Rectal smooth muscle tissue (tissue), 1 donor: ENCODE results near the gene FBXL17.

Source experiments
- H3K27ac ChIP-seq: one replicate; pipeline ENCODE4 v1.7.0; 2013; ENCODE audit warnings: low read depth, low read length, inconsistent platforms
- H3K27me3 ChIP-seq: one replicate; pipeline ENCODE4 v1.7.0; 2013; ENCODE audit warnings: low read length; ENCODE audit not compliant: control insufficient read depth, insufficient read depth
- H3K36me3 ChIP-seq: one replicate; pipeline ENCODE4 v1.7.0; 2013; ENCODE audit warnings: low read length; ENCODE audit not compliant: control insufficient read depth, insufficient read depth
- H3K4me1 ChIP-seq: one replicate; pipeline ENCODE4 v1.7.0; 2013; ENCODE audit warnings: low read length; ENCODE audit not compliant: control insufficient read depth, insufficient read depth
- H3K4me3 ChIP-seq: one replicate; pipeline ENCODE4 v1.7.0; 2013; ENCODE audit warnings: low read length
- H3K9ac ChIP-seq: one replicate; pipeline ENCODE4 v1.7.0; 2013; ENCODE audit warnings: low read length

Gene FBXL17

DNA sequence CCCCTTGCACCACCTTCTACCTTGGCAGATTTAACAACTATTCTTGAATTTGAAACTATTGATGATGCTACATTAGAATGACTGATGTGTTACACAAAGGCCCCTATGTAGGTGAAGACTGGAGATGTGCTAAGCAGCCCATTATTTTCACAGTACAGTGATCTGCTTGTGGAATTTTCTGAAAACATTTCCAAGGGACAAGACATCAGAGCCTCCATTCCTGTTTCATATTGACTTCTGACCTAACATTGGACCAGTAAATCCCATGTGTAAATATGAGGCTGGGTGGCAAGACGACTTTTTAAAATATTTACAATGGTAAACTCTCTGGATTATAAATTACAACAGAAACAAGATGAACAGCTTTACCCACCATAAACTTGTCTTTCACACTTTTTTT is 445.4 kb downstream of the FBXL17 start:
- H3K27ac ChIP-seq, result no peak overlapping the region
- H3K4me1 ChIP-seq, result no peaks in the 10 kb centered on the region
- no peaks in the 10 kb centered on the region for H3K36me3 ChIP-seq
- no peaks in the 10 kb centered on the region for H3K27me3 ChIP-seq
- H3K9ac ChIP-seq, result no peak overlapping the region
- no peak overlapping the region for H3K4me3 ChIP-seq

DNA sequence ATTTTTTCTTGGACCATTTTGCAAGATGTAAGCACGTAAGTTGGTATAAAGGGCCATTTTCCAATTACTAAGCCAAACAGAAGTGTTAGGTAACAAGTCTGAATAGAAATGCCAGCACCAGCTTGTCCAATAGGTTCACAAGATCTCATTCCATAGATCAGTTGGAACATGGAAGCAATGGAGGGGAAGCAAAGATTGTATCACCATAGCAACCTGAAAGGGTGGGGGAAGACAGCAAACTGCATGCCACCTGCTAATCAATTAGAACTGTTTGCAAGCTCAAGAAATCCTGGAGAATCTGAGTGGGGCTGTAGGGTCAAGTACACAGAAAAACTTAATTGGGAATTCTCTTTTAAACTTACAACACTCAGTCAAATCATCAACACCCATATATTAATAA is 446.3 kb downstream of the FBXL17 start:
- Histone ChIP-seq H3K4me1 (no peaks in the 10 kb centered on the region), H3K9ac (no peak overlapping the region), H3K36me3 (no peaks in the 10 kb centered on the region), H3K27ac (no peak overlapping the region), H3K4me3 (no peak overlapping the region), H3K27me3 (no peaks in the 10 kb centered on the region)

DNA sequence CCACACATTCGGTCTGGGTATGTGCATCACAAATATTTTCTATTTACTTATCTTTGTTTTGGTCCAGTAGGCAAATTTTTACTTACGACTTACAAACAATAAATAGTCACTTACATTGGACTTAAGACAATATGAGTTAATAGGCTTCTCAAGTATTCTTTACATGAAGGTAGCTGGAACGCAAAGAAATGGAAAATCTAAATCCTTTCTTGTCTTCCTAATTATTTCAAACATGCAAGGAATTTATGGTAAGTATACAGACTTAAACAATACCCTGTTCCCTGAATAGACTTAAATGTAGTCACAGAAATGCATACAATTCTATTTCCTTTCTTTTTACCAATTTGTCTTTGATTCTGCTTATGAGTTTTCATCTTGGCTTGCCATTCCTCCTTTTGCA is 448.6 kb downstream of the FBXL17 start:
- H3K4me3 ChIP-seq, result no peak overlapping the region
- no peaks in the 10 kb centered on the region for H3K27me3 ChIP-seq
- no peaks in the 10 kb centered on the region for H3K36me3 ChIP-seq
- H3K27ac ChIP-seq, result no peak overlapping the region
- no peak overlapping the region for H3K9ac ChIP-seq
- no peaks in the 10 kb centered on the region for H3K4me1 ChIP-seq

DNA sequence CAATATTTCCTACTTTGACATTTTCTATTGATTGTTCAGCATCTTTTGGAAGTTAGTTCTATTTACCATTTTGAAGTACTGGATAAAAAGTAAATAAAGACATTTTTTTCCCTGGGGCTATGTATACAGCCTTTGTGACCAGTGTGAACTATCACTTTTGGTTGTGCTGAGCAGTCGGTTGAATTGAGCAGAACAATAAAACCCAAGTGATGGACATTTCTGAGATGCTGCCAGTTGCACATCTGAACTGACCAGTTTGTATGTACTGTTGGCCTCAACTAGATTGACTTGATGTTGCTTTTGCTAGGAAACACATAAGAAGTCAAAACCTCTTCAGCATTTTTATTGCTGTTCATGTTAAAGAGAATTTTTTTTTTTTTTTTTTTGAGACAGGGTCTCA is 451.0 kb downstream of the FBXL17 start:
- Histone ChIP-seq H3K27ac (no peak overlapping the region), H3K9ac (no peak overlapping the region), H3K36me3 (no peaks in the 10 kb centered on the region), H3K4me1 (no peaks in the 10 kb centered on the region), H3K27me3 (no peaks in the 10 kb centered on the region), H3K4me3 (no peak overlapping the region)

DNA sequence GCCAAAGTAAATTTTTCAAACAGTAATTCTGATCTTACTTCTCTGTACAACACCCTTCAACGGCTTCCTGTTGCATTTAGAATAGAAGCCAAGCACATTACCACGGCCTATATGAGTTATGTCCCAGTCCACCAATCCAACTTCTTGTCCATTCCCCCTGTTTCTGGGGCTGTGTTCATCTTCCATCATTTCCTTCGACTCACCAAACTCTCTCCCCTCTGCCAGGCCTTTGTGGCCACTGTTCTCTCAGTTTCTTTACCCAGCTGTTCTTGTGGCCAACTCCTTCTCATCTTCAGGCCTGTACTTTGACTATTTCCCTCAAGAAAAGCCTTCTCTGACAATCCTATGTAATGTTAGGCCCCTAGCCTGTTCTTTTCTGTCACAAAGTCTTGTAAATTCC is 451.8 kb downstream of the FBXL17 start:
- H3K9ac ChIP-seq, result no peak overlapping the region
- H3K4me3 ChIP-seq, result no peak overlapping the region
- no peaks in the 10 kb centered on the region for H3K27me3 ChIP-seq
- H3K27ac ChIP-seq, result no peak overlapping the region
- no peaks in the 10 kb centered on the region for H3K36me3 ChIP-seq
- H3K4me1 ChIP-seq, result no peaks in the 10 kb centered on the region

DNA sequence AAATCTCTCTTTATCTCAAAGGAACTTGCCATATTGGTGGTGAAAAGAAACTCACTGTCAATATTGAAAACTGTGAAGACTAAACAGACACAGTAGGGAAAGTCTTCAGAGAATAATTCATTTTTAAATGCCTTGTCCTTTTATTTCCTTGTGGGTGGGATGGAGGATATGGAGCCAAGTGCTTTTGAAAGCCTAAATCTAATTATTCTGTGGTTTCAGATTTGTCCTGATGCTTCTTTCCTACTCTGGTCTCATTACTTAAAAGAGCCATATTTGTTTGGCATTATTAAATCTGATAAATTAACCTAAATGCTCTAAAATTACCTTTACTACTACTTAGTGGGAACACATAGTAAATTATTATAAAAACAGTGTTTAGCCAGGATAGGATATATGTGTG is 452.8 kb downstream of the FBXL17 start:
- H3K27me3 ChIP-seq, result no peaks in the 10 kb centered on the region
- no peaks in the 10 kb centered on the region for H3K4me1 ChIP-seq
- no peaks in the 10 kb centered on the region for H3K36me3 ChIP-seq
- H3K9ac ChIP-seq, result no peak overlapping the region
- no peak overlapping the region for H3K27ac ChIP-seq
- H3K4me3 ChIP-seq, result no peak overlapping the region

GRCh38 chr5:107926121-107926520 is 455.8 kb downstream of the FBXL17 start:
- Histone ChIP-seq H3K4me1 (no peaks in the 10 kb centered on the region), H3K27me3 (no peaks in the 10 kb centered on the region), H3K9ac (no peak overlapping the region), H3K4me3 (no peak overlapping the region), H3K27ac (no peak overlapping the region), H3K36me3 (no peaks in the 10 kb centered on the region)

- Histone ChIP-seq H3K27me3 (no peaks in the 10 kb centered on the region), H3K4me3 (no peak overlapping the region), H3K27ac (no peak overlapping the region), H3K9ac (no peak overlapping the region), H3K4me1 (no peaks in the 10 kb centered on the region), H3K36me3 (no peaks in the 10 kb centered on the region)
Observed at GRCh38 chr5:107925200-107925599, 456.7 kb downstream of the FBXL17 start.

DNA sequence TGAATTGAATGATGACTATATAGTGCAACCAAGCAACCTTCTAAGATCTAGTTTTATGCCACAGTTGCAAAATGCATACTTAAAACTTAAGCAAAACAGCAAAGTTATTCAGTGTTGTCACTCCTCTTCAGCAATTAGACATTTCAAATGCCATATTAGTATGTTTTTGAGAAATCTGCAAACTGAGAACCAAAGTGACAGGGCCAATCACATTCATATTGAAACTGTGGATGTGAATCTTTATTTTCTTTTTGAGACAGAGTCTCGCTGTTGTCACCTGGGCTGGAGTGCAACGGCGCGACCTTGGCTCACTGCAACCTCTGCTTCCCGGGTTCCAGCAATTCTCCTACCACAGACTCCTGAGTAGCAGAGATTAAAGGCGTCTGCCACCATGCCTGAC is 461.9 kb downstream of the FBXL17 start:
- no peak overlapping the region for H3K9ac ChIP-seq
- H3K4me1 ChIP-seq, result no peaks in the 10 kb centered on the region
- H3K36me3 ChIP-seq, result no peaks in the 10 kb centered on the region
- no peak overlapping the region for H3K4me3 ChIP-seq
- H3K27ac ChIP-seq, result no peak overlapping the region
- no peaks in the 10 kb centered on the region for H3K27me3 ChIP-seq

- no peak overlapping the region for H3K4me3 ChIP-seq
- no peaks in the 10 kb centered on the region for H3K36me3 ChIP-seq
- H3K9ac ChIP-seq, result no peak overlapping the region
- H3K27me3 ChIP-seq, result no peaks in the 10 kb centered on the region
- no peak overlapping the region for H3K27ac ChIP-seq
- H3K4me1 ChIP-seq, result no peaks in the 10 kb centered on the region
Observed at GRCh38 chr5:107919361-107919760, 462.5 kb downstream of the FBXL17 start.

DNA sequence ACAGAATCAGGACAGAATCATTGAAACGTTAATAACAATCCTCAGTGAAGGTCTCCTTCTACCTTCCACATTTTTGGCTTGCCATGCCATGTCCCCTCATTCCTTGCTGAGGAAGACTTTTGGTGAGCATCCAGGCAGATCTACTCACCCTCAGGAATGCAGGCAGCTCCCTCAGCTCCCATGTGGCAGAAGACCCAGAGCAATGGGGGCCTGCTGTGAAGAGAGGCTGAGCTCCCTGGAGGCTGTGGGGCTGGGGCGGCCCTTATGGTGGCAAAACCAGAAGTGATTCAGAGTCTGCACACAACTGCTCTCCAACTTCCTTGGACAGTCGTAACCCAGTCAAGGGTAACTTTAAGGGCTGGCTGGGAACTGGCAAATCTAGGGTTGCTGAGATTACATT is 463.9 kb downstream of the FBXL17 start:
- Histone ChIP-seq H3K27ac (no peak overlapping the region), H3K36me3 (no peaks in the 10 kb centered on the region), H3K27me3 (no peaks in the 10 kb centered on the region), H3K9ac (no peak overlapping the region), H3K4me1 (no peaks in the 10 kb centered on the region), H3K4me3 (no peak overlapping the region)

GRCh38 chr5:107916731-107917725 is 464.9 kb downstream of the FBXL17 start:
- H3K27me3 ChIP-seq, result no peaks in the 10 kb centered on the region
- H3K9ac ChIP-seq, result no peak overlapping the region
- H3K36me3 ChIP-seq, result no peaks in the 10 kb centered on the region
- H3K27ac ChIP-seq, result no peak overlapping the region
- no peak overlapping the region for H3K4me3 ChIP-seq
- H3K4me1 ChIP-seq, result no peaks in the 10 kb centered on the region

DNA sequence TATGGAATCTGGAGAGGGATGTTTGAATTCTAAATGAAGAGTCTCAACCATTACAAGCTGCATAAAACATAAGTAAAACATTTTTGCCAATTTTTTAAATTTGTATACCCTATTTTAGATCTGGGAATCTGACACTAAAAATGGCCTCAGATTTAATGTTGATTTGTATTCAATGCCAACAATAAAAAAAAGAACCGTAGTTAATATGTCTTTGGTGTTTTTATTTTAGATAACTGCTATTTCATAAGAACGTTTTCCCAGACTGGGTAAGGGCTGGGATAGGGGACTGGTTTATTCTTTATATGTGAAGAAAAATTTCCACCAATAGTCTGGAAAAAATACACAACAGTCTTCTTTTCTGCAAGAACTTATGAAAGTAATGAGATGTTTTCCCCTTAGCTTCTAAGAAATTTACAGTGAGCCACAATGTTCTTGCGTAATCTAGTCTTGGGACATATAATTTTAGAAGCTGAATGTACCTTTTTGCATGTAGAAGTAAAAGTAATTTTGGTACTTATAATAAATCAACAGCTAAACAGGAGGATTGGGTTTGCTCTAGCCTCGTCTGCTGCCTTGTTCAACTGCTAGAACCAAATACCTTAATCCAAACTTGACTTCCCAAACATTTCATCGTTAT is 466.6 kb downstream of the FBXL17 start:
- Histone ChIP-seq H3K9ac (no peak overlapping the region), H3K36me3 (no peaks in the 10 kb centered on the region), H3K4me1 (no peaks in the 10 kb centered on the region), H3K27ac (no peak overlapping the region), H3K27me3 (no peaks in the 10 kb centered on the region), H3K4me3 (no peak overlapping the region)
